22Rv1 (cell line): ENCODE results near the gene SFMBT1.
"Not testable (repeated sequence)": the region's sequence is repeated elsewhere in the genome, so short reads cannot be mapped to it uniquely, and the experiment has no call there.

Source experiments
- H3K27ac ChIP-seq: fragments of 450-650 bp; 2 replicates; pipeline ENCODE4 v1.5.1; 2017
- ZFX ChIP-seq: fragments of 450-650 bp; IDR thresholded peaks from 2 replicates; pipeline ENCODE4 v1.6.1; 2017; ENCODE audit warnings: antibody characterized with exemption, borderline replicate concordance
- TF ChIP-seq, protein P1 (sequence below): fragments of 450-650 bp; IDR thresholded peaks from 2 replicates; pipeline ENCODE4 v1.5.1; 2017; ENCODE audit warnings: mild to moderate bottlenecking

SFMBT1 gene

DNA sequence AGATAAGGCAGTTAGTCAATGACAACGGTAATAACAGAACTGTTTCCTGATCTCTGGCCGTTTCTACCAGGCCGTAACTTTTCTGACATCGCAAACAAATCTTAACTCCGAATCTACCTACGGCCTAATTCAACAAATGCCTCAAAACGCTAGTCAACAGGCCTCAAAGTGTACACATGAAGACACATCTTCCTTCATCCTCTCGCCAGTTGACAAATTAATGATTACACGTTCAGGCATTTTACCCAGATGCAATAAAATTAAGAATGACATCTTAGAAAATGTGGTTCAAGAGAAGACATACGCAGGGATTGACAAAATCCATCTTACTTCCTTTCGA lies 1.5 kb downstream of the SFMBT1 start:
- peak overlapping the region; percentile 80; the same call in 1 of the 2 replicates for H3K27ac ChIP-seq
- no peak for TF ChIP-seq ZFX
- TF ChIP-seq, protein P1, sequence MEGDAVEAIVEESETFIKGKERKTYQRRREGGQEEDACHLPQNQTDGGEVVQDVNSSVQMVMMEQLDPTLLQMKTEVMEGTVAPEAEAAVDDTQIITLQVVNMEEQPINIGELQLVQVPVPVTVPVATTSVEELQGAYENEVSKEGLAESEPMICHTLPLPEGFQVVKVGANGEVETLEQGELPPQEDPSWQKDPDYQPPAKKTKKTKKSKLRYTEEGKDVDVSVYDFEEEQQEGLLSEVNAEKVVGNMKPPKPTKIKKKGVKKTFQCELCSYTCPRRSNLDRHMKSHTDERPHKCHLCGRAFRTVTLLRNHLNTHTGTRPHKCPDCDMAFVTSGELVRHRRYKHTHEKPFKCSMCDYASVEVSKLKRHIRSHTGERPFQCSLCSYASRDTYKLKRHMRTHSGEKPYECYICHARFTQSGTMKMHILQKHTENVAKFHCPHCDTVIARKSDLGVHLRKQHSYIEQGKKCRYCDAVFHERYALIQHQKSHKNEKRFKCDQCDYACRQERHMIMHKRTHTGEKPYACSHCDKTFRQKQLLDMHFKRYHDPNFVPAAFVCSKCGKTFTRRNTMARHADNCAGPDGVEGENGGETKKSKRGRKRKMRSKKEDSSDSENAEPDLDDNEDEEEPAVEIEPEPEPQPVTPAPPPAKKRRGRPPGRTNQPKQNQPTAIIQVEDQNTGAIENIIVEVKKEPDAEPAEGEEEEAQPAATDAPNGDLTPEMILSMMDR, result no peak

DNA sequence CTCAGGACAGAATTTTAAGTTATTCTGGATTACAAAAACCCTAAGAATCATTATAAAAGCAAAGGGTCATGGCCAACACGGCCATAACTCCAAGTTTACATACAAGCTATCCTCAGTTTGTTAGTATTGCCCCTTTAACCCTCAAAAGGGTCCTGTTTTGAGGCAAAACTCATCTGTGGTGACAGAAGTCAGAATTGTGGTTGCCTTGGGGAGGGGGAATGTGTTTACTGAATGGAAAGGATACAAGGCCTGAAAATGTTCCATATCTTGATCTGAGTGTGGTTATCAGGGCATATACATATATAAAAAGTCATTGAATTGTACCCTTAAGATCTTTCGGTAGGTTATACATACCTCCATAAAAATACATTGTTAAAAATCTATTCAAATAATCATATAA lies 2.1 kb downstream of the SFMBT1 start:
- no peak overlapping the region for H3K27ac ChIP-seq

DNA sequence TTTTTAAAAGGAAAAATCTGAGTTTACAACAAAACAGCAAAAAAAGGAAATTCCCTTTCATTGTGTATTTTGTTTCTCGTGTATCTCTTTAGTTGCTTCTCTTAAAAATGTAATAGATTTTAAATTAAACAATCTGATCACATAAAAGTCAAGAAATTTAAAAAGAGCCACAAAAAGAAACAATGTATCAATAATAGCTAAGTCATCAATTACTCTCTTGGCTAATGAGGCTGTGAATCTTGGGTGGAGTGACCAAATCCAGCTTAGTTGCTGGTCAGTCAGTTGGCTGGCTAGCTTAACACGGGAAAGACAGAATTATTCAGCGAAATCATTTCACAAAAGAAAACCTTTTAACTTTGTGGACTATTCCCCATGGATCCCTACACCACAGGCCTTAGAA lies 3.2 kb downstream of the SFMBT1 start:
- TF ChIP-seq, protein P1, result no peak
- TF ChIP-seq ZFX, result no peak
- no peak overlapping the region for H3K27ac ChIP-seq

More for the DNA sequence above, 2.1 kb downstream of the SFMBT1 start:
- TF ChIP-seq ZFX, result no peak
- TF ChIP-seq, protein P1, result no peak

DNA sequence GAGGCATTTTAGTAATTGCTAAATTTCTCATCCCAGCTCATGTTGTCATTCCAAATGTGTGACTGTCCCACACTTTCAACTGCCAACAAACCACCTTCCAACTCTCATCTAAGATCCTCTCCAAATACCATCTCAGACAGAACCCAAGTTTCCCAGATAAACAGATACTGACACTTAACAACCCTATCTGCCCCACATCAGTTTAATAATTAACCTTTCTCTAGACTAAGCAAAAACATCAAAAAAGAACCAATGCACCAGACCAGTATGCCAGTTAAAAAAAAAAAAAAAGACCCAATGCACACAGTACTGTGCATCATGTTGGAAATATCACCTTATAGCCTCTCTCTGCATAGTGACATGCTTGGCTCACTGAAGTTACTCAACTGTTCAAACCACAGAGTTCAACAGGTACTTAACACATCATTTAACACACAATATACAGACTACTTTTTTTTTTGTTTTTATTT lies 5.5 kb downstream of the SFMBT1 start:
- no peak for TF ChIP-seq ZFX
- TF ChIP-seq, protein P1, result no peak
- H3K27ac ChIP-seq, result no peak overlapping the region

DNA sequence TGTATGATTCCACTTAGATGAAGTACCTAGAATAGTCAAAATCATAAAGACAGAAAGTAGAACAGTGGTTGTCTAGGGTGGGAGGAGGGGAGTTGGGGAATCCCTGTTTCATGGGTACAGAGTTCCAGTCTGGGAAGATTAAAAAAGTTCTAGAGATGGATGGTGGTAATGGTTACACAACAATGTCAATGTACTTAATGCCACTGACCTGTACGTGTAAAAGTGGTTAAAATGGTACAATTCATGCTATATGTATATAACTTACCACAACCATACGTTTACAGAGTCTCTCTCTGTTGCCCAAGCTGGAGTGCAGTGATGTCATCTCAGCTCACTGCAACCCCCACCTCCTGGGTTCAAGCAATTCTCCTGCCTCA lies 6.5 kb downstream of the SFMBT1 start:
- TF ChIP-seq, protein P1, result no peak
- no peak overlapping the region for H3K27ac ChIP-seq

DNA sequence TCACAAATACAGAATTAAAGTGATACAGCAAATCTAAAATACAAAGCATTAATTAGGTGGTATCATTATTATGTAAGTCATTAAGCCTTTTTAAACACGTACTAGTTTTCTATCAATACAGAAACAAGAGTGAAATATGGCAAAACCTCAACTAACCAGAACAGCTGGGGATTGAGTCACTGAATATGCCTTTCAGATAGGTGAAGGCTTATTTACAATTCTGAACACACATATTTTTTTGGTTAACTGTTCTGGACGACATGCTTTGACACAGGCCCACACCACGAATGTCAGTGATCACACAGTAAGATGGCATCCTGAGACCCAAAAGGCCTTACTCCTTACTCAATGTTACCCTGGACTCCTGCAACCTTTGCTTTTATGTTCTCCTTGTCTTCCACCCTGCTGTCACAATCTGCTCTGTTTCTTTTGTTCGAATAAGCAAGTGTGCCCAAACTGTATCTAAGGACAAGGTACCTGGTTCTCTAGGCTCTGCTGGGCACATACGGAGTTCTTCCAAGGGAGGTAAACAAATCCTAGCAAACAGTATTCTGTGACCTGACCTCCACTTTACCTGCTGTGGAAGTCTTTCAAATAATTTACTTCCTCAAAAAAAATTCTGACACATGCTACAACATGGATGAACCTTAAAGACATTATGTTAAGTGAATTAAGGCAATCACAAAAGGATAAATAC lies 7.0 kb downstream of the SFMBT1 start:
- TF ChIP-seq ZFX, result no peak
- TF ChIP-seq, protein P1, result no peak
- H3K27ac ChIP-seq, result no peak overlapping the region

DNA sequence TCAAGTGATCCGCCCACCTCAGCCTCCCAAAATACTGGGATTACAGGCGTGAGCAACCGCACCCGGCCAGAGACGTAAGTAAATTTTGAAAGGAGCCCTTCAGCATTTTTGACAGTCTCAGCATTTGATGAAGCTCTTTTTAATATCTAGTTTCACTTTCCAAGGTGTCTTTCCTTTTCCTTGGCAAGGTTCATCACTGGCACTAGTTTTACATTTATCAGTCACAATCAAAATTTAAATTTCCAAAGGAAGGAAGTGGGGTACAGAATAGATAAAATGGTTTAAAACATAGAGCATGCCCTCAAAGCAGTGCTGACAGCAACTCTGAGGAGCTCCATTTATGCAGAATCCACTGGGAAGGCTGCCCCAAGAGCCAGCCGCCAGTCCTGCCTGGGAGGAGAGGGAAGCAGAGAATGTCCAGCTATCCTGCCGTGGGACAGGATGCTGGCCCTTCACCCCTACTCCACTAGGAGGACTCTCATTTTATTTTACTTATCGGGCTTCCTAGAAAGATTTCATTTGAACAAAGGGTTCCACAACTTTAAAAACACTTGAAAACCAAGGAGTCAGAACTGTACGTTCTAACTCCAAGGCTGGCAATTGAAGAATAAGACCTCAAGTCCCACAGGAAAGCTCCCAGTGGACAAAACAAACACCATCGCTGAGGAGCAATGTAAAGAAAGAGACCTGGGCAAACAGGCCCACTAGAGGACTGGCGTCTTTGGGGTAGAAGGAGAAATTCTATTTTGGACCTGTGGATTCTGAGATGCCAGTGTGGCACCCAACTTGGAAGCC lies 9.9 kb downstream of the SFMBT1 start:
- H3K27ac ChIP-seq, result no peak overlapping the region

DNA sequence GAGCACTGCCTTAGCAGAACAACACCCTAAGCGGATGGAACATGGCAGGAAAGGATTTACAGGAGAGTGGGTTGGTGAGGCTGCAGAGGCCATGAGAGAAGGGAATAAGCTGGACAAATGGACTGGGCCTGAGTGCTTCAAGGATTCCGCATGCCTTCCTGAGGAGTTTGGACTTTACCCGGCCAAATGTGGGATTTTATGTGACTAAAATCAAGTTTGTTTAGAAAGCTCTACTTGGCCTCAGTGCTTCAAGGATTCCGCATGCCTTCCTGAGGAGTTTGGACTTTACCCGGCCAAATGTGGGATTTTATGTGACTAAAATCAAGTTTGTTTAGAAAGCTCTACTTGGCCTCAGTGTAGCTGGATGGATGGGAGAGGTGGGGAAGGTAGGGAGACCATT lies 10.9 kb downstream of the SFMBT1 start:
- not testable (repeated sequence) for H3K27ac ChIP-seq

More for the DNA sequence above, 9.9 kb downstream of the SFMBT1 start:
- TF ChIP-seq, protein P1, result no peak

DNA sequence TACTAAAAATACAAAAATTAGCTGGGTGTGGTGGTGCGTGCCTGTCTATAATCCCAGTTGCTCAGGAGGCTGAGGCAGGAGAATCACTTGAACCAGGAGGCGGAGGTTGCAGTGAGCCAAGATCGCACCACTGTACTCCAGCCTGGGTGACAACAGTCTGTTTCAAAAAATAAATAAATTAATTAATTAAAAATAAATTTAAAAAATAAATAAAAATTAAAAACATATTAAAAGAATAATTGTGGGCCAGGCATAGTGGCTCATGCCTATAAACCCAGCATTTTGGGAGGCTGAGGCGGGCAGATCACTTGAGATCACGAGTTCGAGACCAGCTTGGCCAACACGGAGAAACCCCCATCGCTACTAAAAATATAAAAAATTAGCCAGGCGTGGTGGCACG lies 11.5 kb downstream of the SFMBT1 start:
- H3K27ac ChIP-seq, result not testable (repeated sequence)
